Tibial nerve (tissue), 3 donors: ENCODE measurements around the gene CAPN3.

Experiments used
- POLR2A ChIP-seq, 2 donors: fragments of 450-650 bp; IDR thresholded peaks; one replicate each; pipeline ENCODE4 v1.6.1; 2017; ENCODE audit warnings: antibody characterized with exemption in 2 of 2, mild to moderate bottlenecking in 2 of 2, moderate library complexity in 2 of 2
- TF ChIP-seq, protein P1 (sequence below), 5 experiments: fragments of 200-600 bp in 3 of 5; fragments of 450-650 bp in 2 of 5; sonication (generic) in 3 of 5; IDR thresholded peaks; one replicate each; pipeline ENCODE4 v1.5.1; 2016 to 2019; ENCODE audit warnings: antibody characterized with exemption in 5 of 5, mild to moderate bottlenecking in 3 of 5, moderate library complexity in 2 of 5

- TF ChIP-seq, protein P1, sequence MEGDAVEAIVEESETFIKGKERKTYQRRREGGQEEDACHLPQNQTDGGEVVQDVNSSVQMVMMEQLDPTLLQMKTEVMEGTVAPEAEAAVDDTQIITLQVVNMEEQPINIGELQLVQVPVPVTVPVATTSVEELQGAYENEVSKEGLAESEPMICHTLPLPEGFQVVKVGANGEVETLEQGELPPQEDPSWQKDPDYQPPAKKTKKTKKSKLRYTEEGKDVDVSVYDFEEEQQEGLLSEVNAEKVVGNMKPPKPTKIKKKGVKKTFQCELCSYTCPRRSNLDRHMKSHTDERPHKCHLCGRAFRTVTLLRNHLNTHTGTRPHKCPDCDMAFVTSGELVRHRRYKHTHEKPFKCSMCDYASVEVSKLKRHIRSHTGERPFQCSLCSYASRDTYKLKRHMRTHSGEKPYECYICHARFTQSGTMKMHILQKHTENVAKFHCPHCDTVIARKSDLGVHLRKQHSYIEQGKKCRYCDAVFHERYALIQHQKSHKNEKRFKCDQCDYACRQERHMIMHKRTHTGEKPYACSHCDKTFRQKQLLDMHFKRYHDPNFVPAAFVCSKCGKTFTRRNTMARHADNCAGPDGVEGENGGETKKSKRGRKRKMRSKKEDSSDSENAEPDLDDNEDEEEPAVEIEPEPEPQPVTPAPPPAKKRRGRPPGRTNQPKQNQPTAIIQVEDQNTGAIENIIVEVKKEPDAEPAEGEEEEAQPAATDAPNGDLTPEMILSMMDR (IDR thresholded peaks at IDR 0.05), result no peak
- no peak for TF ChIP-seq POLR2A (IDR thresholded peaks at IDR 0.05)
These were observed 4.2 kb downstream of the CAPN3 start for GRCh38 chr15:42363487-42363886.
